ENCODE results near the gene MTCL3.

Gene MTCL3

GRCh38 chr6:127481628-127482027 is 37.5 kb downstream of the MTCL3 start:
- H3K9me3 ChIP-seq = no peaks in the 10 kb centered on the region
- peak in 1 of 2 experiments; percentile 40; a peak in 2 of 6 replicates for ATAC-seq
- no peak overlapping the region for H3K4me3 ChIP-seq
- peak overlapping the region in 1 of 2 experiments; percentile 49; a peak in 1 of 6 replicates for H3K27ac ChIP-seq
- POLR2A ChIA-PET = no interaction called here
- peaks cover 49% of the 10 kb centered on the region for H3K4me1 ChIP-seq
- CTCF ChIA-PET = no interaction called here
- FAIRE-seq = no peak
- no peak for TF ChIP-seq USF2 (IDR thresholded peaks at IDR 0.05)
- TF ChIP-seq JUN (IDR thresholded peaks at IDR 0.05) = no peak
- TF ChIP-seq RCOR1 (IDR thresholded peaks at IDR 0.05; ENCODE audit: low read depth, low read length) = no peak
- no peak for TF ChIP-seq ESRRA (IDR thresholded peaks at IDR 0.05; ENCODE audit: borderline replicate concordance, low read length)
- TF ChIP-seq E2F6 (IDR thresholded peaks at IDR 0.05; ENCODE audit: borderline replicate concordance, low read depth) = no peak
- TF ChIP-seq NFE2L2 (conservative IDR thresholded peaks at IDR 0.05; ENCODE audit: low read length) = no peak
- no peak for TF ChIP-seq CEBPB (IDR thresholded peaks at IDR 0.05)
- no peak for TF ChIP-seq CBX8 (IDR thresholded peaks at IDR 0.05)
- TF ChIP-seq HOXA7 (CRISPR knock-in tag; IDR thresholded peaks at IDR 0.05) = no peak
- no peak for TF ChIP-seq CBX2 (IDR thresholded peaks at IDR 0.05; ENCODE audit: borderline replicate concordance, low read depth)
- TF ChIP-seq RAD21 (conservative IDR thresholded peaks at IDR 0.05 in 1 of 2, IDR thresholded peaks at IDR 0.05 in 1 of 2) = no peak
- TF ChIP-seq HOXB13 (CRISPR knock-in tag; IDR thresholded peaks at IDR 0.05; ENCODE audit: low read depth) = no peak
- TF ChIP-seq KDM1A (IDR thresholded peaks at IDR 0.05; ENCODE audit: low read depth) = no peak
- no peak for TF ChIP-seq GATA3 (IDR thresholded peaks at IDR 0.05; ENCODE audit: borderline replicate concordance)
- no peak for TF ChIP-seq BCL3 (IDR thresholded peaks at IDR 0.05)
- peak overlapping the region; percentile 41 for H3K4me2 ChIP-seq
- peak in 1 of 2 experiments; percentile 9 for DNase-seq (ENCODE audit: low read depth in 1 of 2, low spot score in 1 of 2)
- 27% methylated on average over 4 of the region's 4 CpGs for WGBS (ENCODE audit: missing lambda C conversion rate)

- POLR2A ChIA-PET = no interaction called here
- DNase-seq (ENCODE audit: low read depth in 1 of 2, low spot score in 1 of 2) (no peak), FAIRE-seq (no peak), ATAC-seq (no peak)
- no peak overlapping the region for H3K4me3 ChIP-seq
- CTCF ChIA-PET = interaction anchor here (1.7 kb wide), 1 partner anchor 36 kb away, joined by 6 read pairs; no protein-coding TSS in a partner anchor
- TF ChIP-seq EHF (CRISPR knock-in tag; IDR thresholded peaks at IDR 0.05) (no peak), KDM5A (IDR thresholded peaks at IDR 0.05) (no peak), EHMT2 (IDR thresholded peaks at IDR 0.05; ENCODE audit: low read depth) (no peak), SMC3 (IDR thresholded peaks at IDR 0.05) (no peak), HEYL (CRISPR knock-in tag; IDR thresholded peaks at IDR 0.05) (no peak), RCOR1 (IDR thresholded peaks at IDR 0.05; ENCODE audit: low read depth, low read length) (no peak), ZSCAN20 (CRISPR knock-in tag; IDR thresholded peaks at IDR 0.05) (no peak), ELK1 (IDR thresholded peaks at IDR 0.05; ENCODE audit: low read depth, low read length) (no peak), FOXS1 (CRISPR knock-in tag; IDR thresholded peaks at IDR 0.05) (no peak), ZFP36 (IDR thresholded peaks at IDR 0.05; ENCODE audit: borderline replicate concordance, partially characterized antibody) (no peak), ZC3H11A (IDR thresholded peaks at IDR 0.05) (no peak), RNF2 (IDR thresholded peaks at IDR 0.05; ENCODE audit: borderline replicate concordance, low read depth) (no peak), E2F6 (IDR thresholded peaks at IDR 0.05; ENCODE audit: borderline replicate concordance, low read depth) (no peak), HOXA7 (CRISPR knock-in tag; IDR thresholded peaks at IDR 0.05) (no peak)
- no peaks in the 10 kb centered on the region for H3K9me3 ChIP-seq
- H3K4me2 ChIP-seq = no peak overlapping the region
- no peak overlapping the region for H3K27ac ChIP-seq
- peaks cover 49% of the 10 kb centered on the region for H3K4me1 ChIP-seq
- WGBS (ENCODE audit: missing lambda C conversion rate) = 72% methylated on average over 2 of the region's 2 CpGs
Observed at GRCh38 chr6:127481111-127481510, 38.0 kb downstream of the MTCL3 start.
